H9 (cell line): ENCODE results near the gene KAZALD1. TPM values are rescaled to one million over a fixed set of nuclear protein-coding genes. Genes with fewer than 3 reads are reported as not detected.

Experiments used
- DNase-seq: peaks from one replicate; pipeline ENCODE4 v3.0.0-alpha.2; 2017
- H2AFZ ChIP-seq: one replicate; pipeline ENCODE4 v1.6.1; 2013; ENCODE audit warnings: mild to moderate bottlenecking, low read length, control low read depth, moderate library complexity
- H2AK5ac ChIP-seq: 2 replicates; pipeline ENCODE4 v1.6.1; 2013; ENCODE audit warnings: low read length, control low read depth, mixed read lengths; ENCODE audit not compliant: insufficient read length
- H2BK120ac ChIP-seq: one replicate; pipeline ENCODE4 v1.6.1; 2013; ENCODE audit warnings: low read depth, mild to moderate bottlenecking, low read length, control low read depth, inconsistent platforms; ENCODE audit not compliant: poor library complexity, severe bottlenecking
- H2BK12ac ChIP-seq: 2 replicates; pipeline ENCODE4 v1.6.1; 2013; ENCODE audit warnings: low read length, control low read depth, mixed read lengths, low read depth; ENCODE audit not compliant: insufficient read length
- H2BK15ac ChIP-seq: 2 replicates; pipeline ENCODE4 v1.6.1; 2013; ENCODE audit warnings: low read depth, low read length, control low read depth
- H2BK20ac ChIP-seq: one replicate; pipeline ENCODE4 v1.6.1; 2013; ENCODE audit warnings: low read depth, mild to moderate bottlenecking, low read length, control low read depth, inconsistent platforms; ENCODE audit not compliant: poor library complexity, severe bottlenecking
- H2BK5ac ChIP-seq: 2 replicates; pipeline ENCODE4 v1.6.1; 2013; ENCODE audit warnings: low read length, control low read depth, mixed read lengths; ENCODE audit not compliant: insufficient read length
- H3K14ac ChIP-seq: 2 replicates; pipeline ENCODE4 v1.6.1; 2013; ENCODE audit warnings: low read length, control low read depth; ENCODE audit not compliant: insufficient read depth
- H3K18ac ChIP-seq: 2 replicates; pipeline ENCODE4 v1.6.1; 2013; ENCODE audit warnings: low read depth, mild to moderate bottlenecking, mixed read lengths, low read length, control low read depth; ENCODE audit not compliant: insufficient read length
- H3K23ac ChIP-seq: 2 replicates; pipeline ENCODE4 v1.6.1; 2013; ENCODE audit warnings: low read length, control low read depth, mixed read lengths, low read depth; ENCODE audit not compliant: insufficient read length
- H3K23me2 ChIP-seq: 2 replicates; pipeline ENCODE4 v1.6.1; 2013; ENCODE audit warnings: low read depth, mild to moderate bottlenecking, mixed read lengths, low read length, control low read depth; ENCODE audit not compliant: insufficient read length, poor library complexity, severe bottlenecking
- H3K27ac ChIP-seq: 2 replicates; pipeline ENCODE4 v1.5.1; 2013; ENCODE audit warnings: low read length, control low read depth, mixed read lengths, low read depth; ENCODE audit not compliant: insufficient read length
- H3K27me3 ChIP-seq: 2 replicates; pipeline ENCODE4 v1.6.1; 2013; ENCODE audit warnings: low read length, control low read depth, inconsistent platforms; ENCODE audit not compliant: insufficient read depth
- H3K4ac ChIP-seq: 2 replicates; pipeline ENCODE4 v1.6.1; 2013; ENCODE audit warnings: low read depth, mild to moderate bottlenecking, control low read depth, inconsistent platforms, low read length, moderate library complexity
- H3K4me1 ChIP-seq: 2 replicates; pipeline ENCODE4 v1.6.1; 2013; ENCODE audit warnings: low read length, control low read depth, inconsistent platforms; ENCODE audit not compliant: insufficient read depth
- H3K4me2 ChIP-seq: 2 replicates; pipeline ENCODE4 v1.6.1; 2013; ENCODE audit warnings: low read length, control low read depth, mixed read lengths; ENCODE audit not compliant: insufficient read length, insufficient read depth
- H3K56ac ChIP-seq: 2 replicates; pipeline ENCODE4 v1.6.1; 2013; ENCODE audit warnings: low read depth, mild to moderate bottlenecking, mixed read lengths, low read length, control low read depth; ENCODE audit not compliant: insufficient read length
- H3K79me1 ChIP-seq: 2 replicates; pipeline ENCODE4 v1.6.1; 2013; ENCODE audit warnings: low read depth, mild to moderate bottlenecking, moderate library complexity, low read length, control low read depth, inconsistent platforms; ENCODE audit not compliant: insufficient read depth, poor library complexity, severe bottlenecking
- H3K79me2 ChIP-seq: 2 replicates; pipeline ENCODE4 v1.6.1; 2013; ENCODE audit warnings: low read length, control low read depth, inconsistent platforms; ENCODE audit not compliant: insufficient read depth
- H3K9ac ChIP-seq: 2 replicates; pipeline ENCODE4 v1.6.1; 2013; ENCODE audit warnings: low read length, control low read depth, mixed read lengths; ENCODE audit not compliant: insufficient read length; ENCODE audit errors: extremely low read depth
- H3K9me3 ChIP-seq: one replicate; pipeline ENCODE4 v1.6.1; 2013; ENCODE audit warnings: low read depth, low read length, inconsistent platforms; ENCODE audit not compliant: control insufficient read depth
- H3T11ph ChIP-seq: one replicate; pipeline ENCODE4 v1.6.1; 2013; ENCODE audit warnings: mild to moderate bottlenecking, low read length, control low read depth, inconsistent platforms
- H4K20me1 ChIP-seq: one replicate; pipeline ENCODE4 v1.6.1; 2013; ENCODE audit not compliant: control insufficient read depth, insufficient read length, insufficient read depth
- H4K5ac ChIP-seq: 2 replicates; pipeline ENCODE4 v1.6.1; 2013; ENCODE audit warnings: low read depth, mild to moderate bottlenecking, mixed read lengths, low read length, control low read depth; ENCODE audit not compliant: insufficient read length
- H4K8ac ChIP-seq: replicated peaks from 2 replicates; pipeline ENCODE4 v1.6.1; 2013; ENCODE audit warnings: low read length, control low read depth, mixed read lengths, low read depth; ENCODE audit not compliant: insufficient read length
- H4K91ac ChIP-seq: 2 replicates; pipeline ENCODE4 v1.6.1; 2013; ENCODE audit warnings: low read depth, mild to moderate bottlenecking, moderate library complexity, mixed read lengths, low read length, control low read depth; ENCODE audit not compliant: insufficient read length
- H3K27ac Mint-ChIP-seq, 3 experiments: 2 replicates in 2 of 3; 3 replicates in 1 of 3; pipeline ENCODE4 v1.8.0; 2020 to 2021; ENCODE audit warnings: mixed read lengths in 3 of 3, mild to moderate bottlenecking in 1 of 3, moderate library complexity in 1 of 3
- H3K27me3 Mint-ChIP-seq: 2 replicates; pipeline ENCODE4 v1.8.0; 2021; ENCODE audit warnings: low read depth, mild to moderate bottlenecking, moderate library complexity, mixed read lengths
- H3K36me3 Mint-ChIP-seq, 3 experiments: 2 replicates in 2 of 3; 3 replicates in 1 of 3; pipeline ENCODE4 v1.8.0; 2020 to 2021; ENCODE audit warnings: low read depth in 3 of 3, mixed read lengths in 3 of 3; ENCODE audit not compliant: insufficient read depth in 1 of 3
- H3K4me1 Mint-ChIP-seq, 2 experiments: 2 replicates each; pipeline ENCODE4 v1.8.0; 2020; ENCODE audit warnings: mixed read lengths in 2 of 2
- H3K4me3 Mint-ChIP-seq, 2 experiments: 2 replicates in 1 of 2; 3 replicates in 1 of 2; pipeline ENCODE4 v1.8.0; 2020 to 2021; ENCODE audit warnings: mild to moderate bottlenecking in 2 of 2, mixed read lengths in 2 of 2, moderate library complexity in 1 of 2
- H3K9me3 Mint-ChIP-seq, 2 experiments: 2 replicates in 1 of 2; 3 replicates in 1 of 2; pipeline ENCODE4 v1.8.0; 2020; ENCODE audit warnings: mild to moderate bottlenecking in 2 of 2, mixed read lengths in 2 of 2, moderate library complexity in 1 of 2
- CTCF ChIP-seq: fragments of 200-600 bp; sonication (generic); conservative IDR thresholded peaks from 3 replicates; pipeline ENCODE4 v1.8.0; 2021; ENCODE audit warnings: antibody characterized with exemption, mild to moderate bottlenecking
- WGBS: extraction: QIAGEN DNeasy Blood & Tissue Kit; methylation state at CpG from one replicate; pipeline ENCODE4 v1.1.7; 2013; ENCODE audit warnings: missing lambda C conversion rate, low lambda C conversion rate, mixed read lengths; ENCODE audit not compliant: insufficient read length; ENCODE audit errors: extremely low coverage; 5-methylcytosine and 5-hydroxymethylcytosine counted together
- total RNA-seq: library from RNA; stranded (reverse); gene quantifications from 2 replicates; pipeline ENCODE4 v1.2.1, GENCODE V29; 2021

KAZALD1 gene
- total RNA-seq, 1 experiment from 2014 or later: 2.9 TPM

DNA sequence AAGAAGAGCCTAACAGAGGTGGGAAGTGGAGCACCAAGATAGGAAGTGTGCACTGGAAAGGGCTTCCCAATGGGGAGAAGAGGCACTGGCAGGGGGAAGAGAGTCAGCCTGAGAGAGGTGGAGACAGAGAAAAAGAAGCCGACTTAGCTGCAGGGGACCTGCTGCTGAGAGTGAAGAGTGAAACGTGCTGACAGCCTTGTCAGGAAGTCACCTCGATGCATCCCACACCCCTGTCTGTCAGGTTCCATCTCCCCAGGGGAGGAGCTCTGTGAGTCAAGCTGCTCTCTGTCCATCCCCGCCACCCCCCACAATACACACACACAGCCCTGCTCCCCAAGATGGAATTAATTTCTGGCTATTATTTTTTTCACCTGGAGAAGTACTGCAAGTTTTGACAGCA is 14.0 kb downstream of the KAZALD1 start:
- H3K18ac ChIP-seq: no peak overlapping the region
- no peak overlapping the region for H3K23ac ChIP-seq
- H2BK20ac ChIP-seq: no peak overlapping the region
- H3K4me3 Mint-ChIP-seq: no peak overlapping the region
- H3K27me3 ChIP-seq: peaks cover 12% of the 10 kb centered on the region; the same call in 1 of the 2 replicates
- H3K4me1 Mint-ChIP-seq: peaks cover 17 to 33% of the 10 kb centered on the region in 2 experiments
- no peak overlapping the region for H3K27ac ChIP-seq
- peaks cover 2% of the 10 kb centered on the region for H3K23me2 ChIP-seq
- no peaks in the 10 kb centered on the region for H3K79me1 ChIP-seq
- no peaks in the 10 kb centered on the region for H4K20me1 ChIP-seq
- peaks cover 87% of the 10 kb centered on the region for H3K27me3 Mint-ChIP-seq
- DNase-seq: no peak
- H3K9ac ChIP-seq: no peak overlapping the region
- no peak overlapping the region for H3T11ph ChIP-seq
- H2BK5ac ChIP-seq: no peak overlapping the region
- H3K9me3 ChIP-seq: no peaks in the 10 kb centered on the region
- H4K91ac ChIP-seq: no peak overlapping the region
- H4K5ac ChIP-seq: no peak overlapping the region
- H3K36me3 Mint-ChIP-seq: no peaks in the 10 kb centered on the region
- no peak overlapping the region for H2BK120ac ChIP-seq
- no peak overlapping the region for H2BK15ac ChIP-seq
- H4K8ac ChIP-seq: no peak overlapping the region
- no peak overlapping the region for H3K14ac ChIP-seq
- H3K4me2 ChIP-seq: no peak overlapping the region
- no peak overlapping the region for H2BK12ac ChIP-seq
- H3K27ac Mint-ChIP-seq: no peak overlapping the region
- H2AK5ac ChIP-seq: no peak overlapping the region
- H3K4ac ChIP-seq: no peak overlapping the region
- H3K4me1 ChIP-seq: peaks cover 2% of the 10 kb centered on the region
- no peak overlapping the region for H2AFZ ChIP-seq
- no peak for TF ChIP-seq CTCF
- no peak overlapping the region for H3K56ac ChIP-seq
- WGBS: no CpG with 5 or more reads among the region's 4 CpGs
- H3K9me3 Mint-ChIP-seq: no peaks in the 10 kb centered on the region; a peak in 1 of 5 replicates
- H3K79me2 ChIP-seq: no peaks in the 10 kb centered on the region
